Measurements from ENCODE around the gene GSTA5.
"Not testable (repeated sequence)": the region's sequence is repeated elsewhere in the genome, so short reads cannot be mapped to it uniquely, and the experiment has no call there.

The GSTA5 gene

GRCh38 chr6:52790861-52791260, 49.8 kb downstream of the GSTA5 start:
- TF ChIP-seq JUND (IDR thresholded peaks at IDR 0.05; ENCODE audit: low read depth): no peak
- in situ Hi-C loops (cut with HindIII; ENCODE audit: low pct_unique_long_range_greater_than_20kb, low sequenced_read_pairs): no loop called here
- no peak for DNase-seq (ENCODE audit: low read depth in 1 of 2, low spot score in 1 of 2)

GRCh38 chr6:52789658-52790057, 51.0 kb downstream of the GSTA5 start:
- DNase-seq (ENCODE audit: low read depth in 1 of 2, low spot score in 1 of 2); in situ Hi-C loops (cut with HindIII; ENCODE audit: low pct_unique_long_range_greater_than_20kb, low sequenced_read_pairs): not testable (repeated sequence)

GRCh38 chr6:52788478-52788877, 52.1 kb downstream of the GSTA5 start:
- in situ Hi-C loops (cut with HindIII; ENCODE audit: low pct_unique_long_range_greater_than_20kb, low sequenced_read_pairs): no loop called here
- no peak for TF ChIP-seq JUND (IDR thresholded peaks at IDR 0.05; ENCODE audit: low read depth)
- no peak for DNase-seq (ENCODE audit: low read depth in 1 of 2, low spot score in 1 of 2)

- DNase-seq (ENCODE audit: low read depth in 1 of 2, low spot score in 1 of 2): no peak
- in situ Hi-C loops (cut with HindIII; ENCODE audit: low pct_unique_long_range_greater_than_20kb, low sequenced_read_pairs): no loop called here
- no peak for TF ChIP-seq JUND (IDR thresholded peaks at IDR 0.05; ENCODE audit: low read depth)
Observed at GRCh38 chr6:52787917-52788316, 52.7 kb downstream of the GSTA5 start.

- no peak for DNase-seq (ENCODE audit: low read depth in 1 of 2, low spot score in 1 of 2)
- in situ Hi-C loops (cut with HindIII; ENCODE audit: low pct_unique_long_range_greater_than_20kb, low sequenced_read_pairs): no loop called here
- TF ChIP-seq JUND (IDR thresholded peaks at IDR 0.05; ENCODE audit: low read depth): no peak
Observed at GRCh38 chr6:52786249-52786956, 54.2 kb downstream of the GSTA5 start.

GRCh38 chr6:52782696-52783274, 57.8 kb downstream of the GSTA5 start:
- DNase-seq (ENCODE audit: low read depth in 1 of 2, low spot score in 1 of 2); in situ Hi-C loops (cut with HindIII; ENCODE audit: low pct_unique_long_range_greater_than_20kb, low sequenced_read_pairs): not testable (repeated sequence)

GRCh38 chr6:52782209-52782608, 58.4 kb downstream of the GSTA5 start:
- in situ Hi-C loops (cut with HindIII; ENCODE audit: low pct_unique_long_range_greater_than_20kb, low sequenced_read_pairs); DNase-seq (ENCODE audit: low read depth in 1 of 2, low spot score in 1 of 2): not testable (repeated sequence)
